Peyer's patch (tissue), 4 donors: ENCODE results near the gene SLC2A2. TPM values are rescaled to one million over a fixed set of nuclear protein-coding genes. Genes with fewer than 3 reads are reported as not detected.

Experiments used
- DNase-seq, 3 donors: peaks; one replicate each; pipeline ENCODE4 v3.0.0-alpha.2; 2017 to 2019
- H3K27ac ChIP-seq, 4 donors: fragments of 200-600 bp; sonication (generic); one replicate each; pipeline ENCODE4 v1.5.1; 2016 to 2019
- H3K27me3 ChIP-seq, 2 donors: fragments of 200-600 bp; sonication (generic); one replicate each; pipeline ENCODE4 v1.5.1; 2019
- H3K36me3 ChIP-seq, 3 donors: fragments of 200-600 bp; sonication (generic); one replicate each; pipeline ENCODE4 v1.5.1; 2016 to 2019
- H3K4me1 ChIP-seq, 4 donors: fragments of 200-600 bp; sonication (generic); one replicate each; pipeline ENCODE4 v1.5.1; 2016 to 2019
- H3K4me3 ChIP-seq, 4 donors: fragments of 200-600 bp; sonication (generic); 1 replicate in 3 of 4; 2 replicates in 1 of 4; pipeline ENCODE4 v1.5.1; 2016 to 2019; ENCODE audit warnings: mild to moderate bottlenecking in 1 of 4
- H3K9me3 ChIP-seq, 4 donors: fragments of 200-600 bp; sonication (generic); one replicate each; pipeline ENCODE4 v1.5.1; 2016 to 2019; ENCODE audit warnings: mild to moderate bottlenecking in 1 of 4
- CTCF ChIP-seq, 6 experiments: fragments of 450-650 bp in 4 of 6; fragments of 200-600 bp in 2 of 6; sonication (generic) in 1 of 6; IDR thresholded peaks; one replicate each; pipeline ENCODE4 v1.5.1; 2017 to 2019; ENCODE audit warnings: antibody characterized with exemption in 6 of 6, mild to moderate bottlenecking in 3 of 6, moderate library complexity in 1 of 6
- POLR2A ChIP-seq, 2 donors: fragments of 450-650 bp; IDR thresholded peaks; one replicate each; pipeline ENCODE4 v1.5.1; 2017; ENCODE audit warnings: antibody characterized with exemption in 2 of 2, mild to moderate bottlenecking in 2 of 2, moderate library complexity in 2 of 2
- total RNA-seq, 4 donors: library from RNA; depleted of rRNA; stranded (reverse); fragments of >200 nt; gene quantifications; one replicate each; pipeline ENCODE4 v1.1.0, GENCODE V29; 2016

The SLC2A2 gene
- total RNA-seq, 4 donors from 2014 or later = 2.5 to 115 (median 92.7) TPM

- TF ChIP-seq CTCF (IDR thresholded peaks at IDR 0.05) = no peak
- TF ChIP-seq POLR2A (IDR thresholded peaks at IDR 0.05) = no peak
- Histone ChIP-seq H3K9me3 (no peaks in the 10 kb centered on the region), H3K36me3 (no peaks in the 10 kb centered on the region), H3K4me1 (no peaks in the 10 kb centered on the region), H3K27ac (no peak overlapping the region), H3K4me3 (no peak overlapping the region), H3K27me3 (no peaks in the 10 kb centered on the region)
- no peak for DNase-seq
Observed at GRCh38 chr3:171013822-171014748, 12.4 kb downstream of the SLC2A2 start.

- H3K4me1 ChIP-seq = no peaks in the 10 kb centered on the region
- TF ChIP-seq CTCF (IDR thresholded peaks at IDR 0.05) (no peak), POLR2A (IDR thresholded peaks at IDR 0.05) (no peak)
- DNase-seq = no peak
- H3K9me3 ChIP-seq = no peaks in the 10 kb centered on the region
- H3K27ac ChIP-seq = no peak overlapping the region
- H3K27me3 ChIP-seq = no peaks in the 10 kb centered on the region
- H3K36me3 ChIP-seq = no peaks in the 10 kb centered on the region
- no peak overlapping the region for H3K4me3 ChIP-seq
Observed at GRCh38 chr3:171011873-171012336, 14.6 kb downstream of the SLC2A2 start.

GRCh38 chr3:171011109-171011872, 15.2 kb downstream of the SLC2A2 start:
- no peaks in the 10 kb centered on the region for H3K9me3 ChIP-seq
- H3K36me3 ChIP-seq = no peaks in the 10 kb centered on the region
- TF ChIP-seq POLR2A (IDR thresholded peaks at IDR 0.05) (no peak), CTCF (IDR thresholded peaks at IDR 0.05) (no peak)
- H3K4me3 ChIP-seq = no peak overlapping the region
- H3K4me1 ChIP-seq = no peaks in the 10 kb centered on the region
- DNase-seq = no peak
- H3K27ac ChIP-seq = no peak overlapping the region
- no peaks in the 10 kb centered on the region for H3K27me3 ChIP-seq

- H3K27me3 ChIP-seq = no peaks in the 10 kb centered on the region
- no peaks in the 10 kb centered on the region for H3K9me3 ChIP-seq
- no peak overlapping the region for H3K27ac ChIP-seq
- no peak for DNase-seq
- H3K36me3 ChIP-seq = no peaks in the 10 kb centered on the region
- H3K4me1 ChIP-seq = no peaks in the 10 kb centered on the region
- TF ChIP-seq CTCF (IDR thresholded peaks at IDR 0.05) = no peak
- no peak for TF ChIP-seq POLR2A (IDR thresholded peaks at IDR 0.05)
- no peak overlapping the region for H3K4me3 ChIP-seq
Observed at GRCh38 chr3:171007316-171007715, 19.2 kb downstream of the SLC2A2 start.

- Histone ChIP-seq H3K9me3 (no peaks in the 10 kb centered on the region), H3K4me3 (no peak overlapping the region), H3K27me3 (no peaks in the 10 kb centered on the region), H3K27ac (no peak overlapping the region), H3K4me1 (peaks cover 0 to 12% (median 0%) of the 10 kb centered on the region in 4 donors), H3K36me3 (no peaks in the 10 kb centered on the region)
- no peak for TF ChIP-seq CTCF (IDR thresholded peaks at IDR 0.05)
- no peak for TF ChIP-seq POLR2A (IDR thresholded peaks at IDR 0.05)
- DNase-seq = no peak
Observed at GRCh38 chr3:171005648-171006047, 20.9 kb downstream of the SLC2A2 start.
